SU-DHL-6 (cell line): ENCODE data around the gene SLC39A11.

ENCODE experiments used
- H2AFZ ChIP-seq: fragments of 200-600 bp; sonication (generic); 2 replicates; pipeline ENCODE4 v1.6.1; 2014; ENCODE audit warnings: low read depth, mild to moderate bottlenecking, moderate library complexity, mixed read lengths, antibody characterized with exemption, low read length; ENCODE audit not compliant: severe bottlenecking
- H3F3A ChIP-seq: fragments of 200-600 bp; shearing (Covaris generic); 2 replicates; pipeline ENCODE4 v1.6.0; 2016; ENCODE audit warnings: antibody characterized with exemption, mild to moderate bottlenecking; ENCODE audit not compliant: insufficient read depth
- H3K27ac ChIP-seq: fragments of 200-600 bp; sonication (generic); 2 replicates; pipeline ENCODE4 v1.5.1; 2016; ENCODE audit warnings: low read depth, mild to moderate bottlenecking, low read length, moderate library complexity, mixed read lengths
- H3K27me3 ChIP-seq: fragments of 200-600 bp; sonication (generic), shearing (Covaris generic); 2 replicates; pipeline ENCODE4 v1.6.0; 2014; ENCODE audit warnings: mild to moderate bottlenecking, low read length
- H3K36me3 ChIP-seq: fragments of 200-600 bp; sonication (generic); 2 replicates; pipeline ENCODE4 v1.6.1; 2014; ENCODE audit warnings: mild to moderate bottlenecking, low read length, mixed read lengths
- H3K4me2 ChIP-seq: fragments of 300-600, 200-600 bp; shearing (Covaris generic), sonication (generic); 2 replicates; pipeline ENCODE4 v1.6.0; 2014; ENCODE audit warnings: low read length, low read depth, mild to moderate bottlenecking; ENCODE audit not compliant: poor library complexity, severe bottlenecking
- H3K4me3 ChIP-seq: fragments of 200-600 bp; sonication (generic); 2 replicates; pipeline ENCODE4 v1.5.1; 2014; ENCODE audit warnings: antibody characterized with exemption, low read length, mild to moderate bottlenecking, mixed read lengths; ENCODE audit not compliant: insufficient read depth, poor library complexity, severe bottlenecking
- H3K79me2 ChIP-seq: fragments of 200-600 bp; sonication (generic); 2 replicates; pipeline ENCODE4 v1.6.1; 2014; ENCODE audit warnings: mild to moderate bottlenecking, low read length, moderate library complexity; ENCODE audit not compliant: insufficient read depth
- H3K9ac ChIP-seq: fragments of 200-600 bp; sonication (generic); 2 replicates; pipeline ENCODE4 v1.7.0; 2014; ENCODE audit warnings: mild to moderate bottlenecking, low read length
- H3K9me2 ChIP-seq: fragments of 200-600 bp; sonication (generic); replicated peaks from 2 replicates; pipeline ENCODE4 v1.6.1; 2014; ENCODE audit warnings: low read length; ENCODE audit not compliant: insufficient read depth
- H3K9me3 ChIP-seq: fragments of 200-600 bp; sonication (generic); 2 replicates; pipeline ENCODE4 v1.6.1; 2014; ENCODE audit warnings: low read length, mixed read lengths; ENCODE audit not compliant: insufficient read depth
- H4K20me1 ChIP-seq: fragments of 200-600 bp; sonication (generic); 2 replicates; pipeline ENCODE4 v1.6.1; 2014; ENCODE audit warnings: low read depth, mild to moderate bottlenecking, antibody characterized with exemption, low read length, moderate library complexity, mixed read lengths
- EZH2phosphoT487 ChIP-seq: fragments of 200-600 bp; sonication (generic), shearing (Covaris generic); conservative IDR thresholded peaks from 2 replicates; pipeline ENCODE4 v1.6.1; 2018; ENCODE audit warnings: mild to moderate bottlenecking, antibody characterized with exemption, low read length, moderate library complexity, mixed read lengths
- TF ChIP-seq, protein P1 (sequence below): fragments of 200-600 bp; sonication (generic); IDR thresholded peaks from one replicate; pipeline ENCODE4 v1.5.1; 2017; ENCODE audit warnings: antibody characterized with exemption, mild to moderate bottlenecking, low read length, moderate library complexity; ENCODE audit not compliant: insufficient read depth, poor library complexity, severe bottlenecking

SLC39A11 gene

DNA sequence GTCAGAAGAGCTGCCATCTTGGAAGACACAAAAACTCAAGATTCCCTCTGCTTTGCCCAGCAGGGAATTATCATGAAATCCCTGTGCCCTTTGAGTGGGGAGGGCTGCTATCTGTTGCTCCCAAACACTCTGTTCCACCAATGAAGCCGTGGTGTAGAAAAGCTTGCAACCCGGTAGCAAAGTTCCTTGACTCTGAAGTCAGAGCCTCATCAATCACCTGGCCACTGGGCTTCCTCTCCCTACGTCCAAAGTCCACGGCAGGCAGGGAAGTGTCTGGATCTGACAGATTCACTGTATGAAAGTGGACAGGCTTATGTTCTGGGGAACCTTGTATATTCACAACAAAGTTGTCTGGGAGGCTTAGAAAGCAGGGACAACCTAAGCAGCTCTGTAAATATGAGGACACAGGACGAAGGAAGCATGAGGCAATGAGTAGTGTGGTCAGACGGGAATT, 343.3 kb downstream of the SLC39A11 start:
- TF ChIP-seq, protein P1, sequence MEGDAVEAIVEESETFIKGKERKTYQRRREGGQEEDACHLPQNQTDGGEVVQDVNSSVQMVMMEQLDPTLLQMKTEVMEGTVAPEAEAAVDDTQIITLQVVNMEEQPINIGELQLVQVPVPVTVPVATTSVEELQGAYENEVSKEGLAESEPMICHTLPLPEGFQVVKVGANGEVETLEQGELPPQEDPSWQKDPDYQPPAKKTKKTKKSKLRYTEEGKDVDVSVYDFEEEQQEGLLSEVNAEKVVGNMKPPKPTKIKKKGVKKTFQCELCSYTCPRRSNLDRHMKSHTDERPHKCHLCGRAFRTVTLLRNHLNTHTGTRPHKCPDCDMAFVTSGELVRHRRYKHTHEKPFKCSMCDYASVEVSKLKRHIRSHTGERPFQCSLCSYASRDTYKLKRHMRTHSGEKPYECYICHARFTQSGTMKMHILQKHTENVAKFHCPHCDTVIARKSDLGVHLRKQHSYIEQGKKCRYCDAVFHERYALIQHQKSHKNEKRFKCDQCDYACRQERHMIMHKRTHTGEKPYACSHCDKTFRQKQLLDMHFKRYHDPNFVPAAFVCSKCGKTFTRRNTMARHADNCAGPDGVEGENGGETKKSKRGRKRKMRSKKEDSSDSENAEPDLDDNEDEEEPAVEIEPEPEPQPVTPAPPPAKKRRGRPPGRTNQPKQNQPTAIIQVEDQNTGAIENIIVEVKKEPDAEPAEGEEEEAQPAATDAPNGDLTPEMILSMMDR, result no peak
- TF ChIP-seq EZH2phosphoT487, result no peak
- Histone ChIP-seq H3K9me2 (no peaks in the 10 kb centered on the region), H3F3A (no peaks in the 10 kb centered on the region), H2AFZ (no peak overlapping the region), H3K4me2 (no peak overlapping the region), H3K4me3 (no peak overlapping the region), H3K9ac (no peak overlapping the region), H4K20me1 (no peaks in the 10 kb centered on the region), H3K79me2 (no peaks in the 10 kb centered on the region), H3K27me3 (no peaks in the 10 kb centered on the region), H3K36me3 (no peaks in the 10 kb centered on the region), H3K9me3 (no peaks in the 10 kb centered on the region), H3K27ac (no peak overlapping the region)

DNA sequence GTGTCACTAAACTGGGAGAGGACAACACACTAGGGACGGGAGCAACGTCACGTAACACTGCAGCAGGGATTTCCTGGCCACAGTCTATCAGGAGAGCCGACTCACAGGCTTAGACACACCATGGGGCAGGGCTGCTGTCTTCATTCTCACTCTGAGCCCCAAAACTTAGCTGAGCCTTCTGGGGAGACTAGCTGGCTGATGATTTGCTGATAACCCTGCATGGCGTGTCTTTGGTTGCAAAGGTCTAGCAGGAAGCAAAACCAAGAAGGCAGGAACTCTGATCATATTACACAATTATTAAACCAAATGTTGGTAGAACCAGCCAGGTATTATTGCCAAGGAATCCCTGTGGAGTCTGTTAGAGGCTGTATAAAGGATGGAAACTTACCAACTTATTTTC, 345.0 kb downstream of the SLC39A11 start:
- H3K9ac ChIP-seq, result no peak overlapping the region
- no peak overlapping the region for H3K4me3 ChIP-seq
- H3K79me2 ChIP-seq, result no peaks in the 10 kb centered on the region
- no peak overlapping the region for H3K27ac ChIP-seq
- H3K9me2 ChIP-seq, result no peaks in the 10 kb centered on the region
- H3K4me2 ChIP-seq, result no peak overlapping the region
- no peaks in the 10 kb centered on the region for H3K9me3 ChIP-seq
- H4K20me1 ChIP-seq, result no peaks in the 10 kb centered on the region
- TF ChIP-seq, protein P1, result no peak
- TF ChIP-seq EZH2phosphoT487, result no peak
- no peaks in the 10 kb centered on the region for H3F3A ChIP-seq
- H3K36me3 ChIP-seq, result no peaks in the 10 kb centered on the region
- no peaks in the 10 kb centered on the region for H3K27me3 ChIP-seq
- H2AFZ ChIP-seq, result no peak overlapping the region

DNA sequence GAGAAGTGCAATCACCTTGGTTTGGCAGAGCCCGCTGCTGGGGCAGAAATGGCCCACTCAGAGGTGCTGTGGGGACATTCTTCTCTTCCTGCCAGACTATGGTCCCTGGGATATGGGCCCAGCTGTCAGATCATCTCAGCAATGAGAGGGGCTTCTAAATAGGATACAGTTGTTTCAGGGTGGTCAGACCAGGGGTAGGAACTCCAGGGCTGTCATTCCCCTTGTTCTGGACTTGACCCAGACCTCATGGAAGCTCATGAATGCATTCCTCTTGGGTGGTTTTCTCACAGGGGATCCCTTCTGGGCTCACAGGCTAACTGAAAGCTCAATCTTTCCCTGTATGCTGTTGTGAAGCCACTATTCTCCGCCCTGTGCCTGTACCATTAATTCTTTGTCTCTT, 347.2 kb downstream of the SLC39A11 start:
- no peaks in the 10 kb centered on the region for H3F3A ChIP-seq

More for the DNA sequence above, 347.2 kb downstream of the SLC39A11 start:
- Histone ChIP-seq H3K36me3 (no peaks in the 10 kb centered on the region), H2AFZ (no peak overlapping the region), H3K4me2 (no peak overlapping the region), H3K79me2 (no peaks in the 10 kb centered on the region), H3K4me3 (no peak overlapping the region), H3K9me2 (no peaks in the 10 kb centered on the region), H3K27ac (no peak overlapping the region), H3K27me3 (no peaks in the 10 kb centered on the region), H3K9ac (no peak overlapping the region), H4K20me1 (no peaks in the 10 kb centered on the region), H3K9me3 (no peaks in the 10 kb centered on the region)
- TF ChIP-seq, protein P1, result no peak
- no peak for TF ChIP-seq EZH2phosphoT487
